Omental fat pad (tissue), 4 donors: ENCODE measurements around the gene ZCWPW1. TPM values are rescaled to one million over a fixed set of nuclear protein-coding genes. Genes with fewer than 3 reads are reported as not detected.
A peak's percentile ranks its signal among the peaks of the same experiment; 100 is the strongest.

Source experiments
- ATAC-seq: fragments of 150-250 bp; one replicate; pipeline ENCODE4 v1.9.1; 2016; ENCODE audit warnings: mild to moderate bottlenecking, moderate library complexity; ENCODE audit not compliant: low FRiP score
- DNase-seq: peaks from one replicate; pipeline ENCODE4 v3.0.0-alpha.2; 2019; ENCODE audit warnings: low spot score
- CTCF ChIP-seq, 3 donors: fragments of 450-650 bp; IDR thresholded peaks; one replicate each; pipeline ENCODE4 v1.5.1; 2016 to 2017; ENCODE audit warnings: antibody characterized with exemption in 3 of 3, mild to moderate bottlenecking in 3 of 3, moderate library complexity in 2 of 3
- total RNA-seq, 4 donors: library from RNA; depleted of rRNA; stranded (reverse); fragments of >200 nt; gene quantifications; one replicate each; pipeline ENCODE4 v1.1.0, GENCODE V29; 2016

ZCWPW1 gene
- total RNA-seq, 4 donors from 2014 or later, result 2.8 to 5.8 (median 3.6) TPM

GRCh38 chr7:100371561-100372171, 56.8 kb downstream of the ZCWPW1 start:
- TF ChIP-seq CTCF (IDR thresholded peaks at IDR 0.05), result no peak
- DNase-seq (no peak), ATAC-seq (peak; percentile 10)

GRCh38 chr7:100370746-100371145, 57.8 kb downstream of the ZCWPW1 start:
- TF ChIP-seq CTCF (IDR thresholded peaks at IDR 0.05), result no peak
- DNase-seq, result no peak
- ATAC-seq, result no peak

GRCh38 chr7:100370303-100370702, 58.2 kb downstream of the ZCWPW1 start:
- ATAC-seq, result no peak
- no peak for TF ChIP-seq CTCF (IDR thresholded peaks at IDR 0.05)
- no peak for DNase-seq

- no peak for TF ChIP-seq CTCF (IDR thresholded peaks at IDR 0.05)
- ATAC-seq, result peak; percentile 28
- DNase-seq, result no peak
These were observed 59.4 kb downstream of the ZCWPW1 start for GRCh38 chr7:100369105-100369504.

- no peak for ATAC-seq
These were observed 60.6 kb downstream of the ZCWPW1 start for GRCh38 chr7:100367676-100368613.

GRCh38 chr7:100367251-100367620, 61.3 kb downstream of the ZCWPW1 start:
- ATAC-seq (no peak), DNase-seq (no peak)
- no peak for TF ChIP-seq CTCF (IDR thresholded peaks at IDR 0.05)

More at GRCh38 chr7:100367676-100368613, 60.6 kb downstream of the ZCWPW1 start:
- no peak for DNase-seq
- TF ChIP-seq CTCF (IDR thresholded peaks at IDR 0.05), result no peak
